ENCODE results near the gene PCLO. TPM values are rescaled to one million over a fixed set of nuclear protein-coding genes. Genes with fewer than 3 reads are reported as not detected.
"Not testable (repeated sequence)": the region's sequence is repeated elsewhere in the genome, so short reads cannot be mapped to it uniquely, and the experiment has no call there.

PCLO gene
- total RNA-seq, 1 experiment from 2014 or later, result 7.5 TPM

DNA sequence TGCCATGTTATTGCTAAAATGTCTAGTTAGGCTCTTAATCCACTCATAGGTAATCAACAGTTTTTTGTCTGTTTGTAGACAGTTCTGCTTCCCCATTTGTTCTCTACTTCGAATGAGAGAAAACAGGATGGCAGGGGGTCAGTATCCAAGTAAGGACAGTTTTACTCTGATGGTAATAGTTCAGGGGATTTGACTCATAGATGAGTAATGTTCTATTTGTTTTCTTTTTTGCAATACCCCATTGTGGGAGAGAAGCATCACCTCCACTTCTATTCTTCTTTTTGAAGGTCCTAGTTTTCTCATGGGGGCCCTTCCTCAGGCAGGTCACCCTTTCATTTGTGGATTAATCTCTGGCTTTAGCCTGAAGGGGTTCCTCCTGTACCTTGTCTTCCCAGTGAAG is 13.9 kb downstream of the PCLO start:
- no peak for DNase-seq (ENCODE audit: low spot score)
- in situ Hi-C loops (cut with HindIII; ENCODE audit: low sequenced_read_pairs), result no loop called here

DNA sequence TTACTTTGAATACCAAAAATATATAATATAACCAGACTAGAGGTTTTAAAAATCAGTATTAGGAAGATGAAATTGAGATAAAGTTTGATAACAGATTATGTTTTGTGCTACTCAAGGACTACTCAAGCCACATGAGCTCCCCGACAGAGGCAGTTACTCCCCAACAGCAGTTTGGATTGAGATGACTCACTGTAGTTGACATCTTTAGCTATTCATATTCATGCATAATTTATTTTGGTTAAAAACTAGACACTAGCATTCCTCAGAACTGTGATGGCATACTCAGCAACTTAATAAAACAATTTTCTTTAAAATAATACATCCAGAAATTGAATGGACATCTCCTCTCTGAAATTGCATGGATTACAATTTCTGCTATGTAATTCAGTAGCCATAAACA is 19.6 kb downstream of the PCLO start:
- no peak for DNase-seq (ENCODE audit: low spot score)

DNA sequence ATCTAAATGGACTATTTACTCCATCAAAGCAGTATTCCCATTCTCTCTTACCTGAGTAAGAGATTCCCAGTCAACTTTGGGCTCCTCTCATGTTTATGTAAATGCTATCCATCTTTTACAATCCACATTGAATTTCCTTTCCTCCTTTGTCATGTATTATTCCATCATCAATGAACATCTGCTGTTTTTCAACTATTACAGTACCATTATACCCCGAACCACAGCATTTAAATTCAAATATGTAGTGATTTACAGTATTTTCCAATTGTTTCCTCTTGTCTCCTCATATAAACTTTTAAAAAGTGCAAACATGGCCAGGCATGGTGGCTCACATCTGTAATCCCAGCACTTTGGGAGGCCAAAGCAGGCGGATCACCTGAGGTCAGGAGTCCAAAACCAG is 20.3 kb downstream of the PCLO start:
- no peak for DNase-seq (ENCODE audit: low spot score)
- in situ Hi-C loops (cut with HindIII; ENCODE audit: low sequenced_read_pairs), result no loop called here

More for the DNA sequence above, 19.6 kb downstream of the PCLO start:
- in situ Hi-C loops (cut with HindIII; ENCODE audit: low sequenced_read_pairs), result no loop called here

DNA sequence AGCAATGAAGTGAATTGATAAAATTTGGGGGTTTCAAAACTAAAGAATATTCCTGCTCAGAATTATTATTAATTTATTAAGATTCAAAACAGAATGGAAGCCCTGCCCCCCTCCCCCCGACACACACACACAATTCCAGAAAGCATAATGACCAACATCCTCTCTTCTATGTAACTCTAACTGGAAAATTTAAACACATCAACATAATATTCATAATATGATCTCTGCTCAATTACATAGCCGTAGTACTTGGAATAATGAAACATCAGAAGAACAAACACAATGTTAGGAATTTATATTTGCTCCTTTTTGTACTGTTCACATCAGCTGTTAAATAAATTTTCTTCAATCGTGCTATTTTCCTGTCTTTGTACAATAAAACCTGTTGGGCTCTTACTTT is 20.8 kb downstream of the PCLO start:
- DNase-seq (ENCODE audit: low spot score), result no peak
- in situ Hi-C loops (cut with HindIII; ENCODE audit: low sequenced_read_pairs), result no loop called here

DNA sequence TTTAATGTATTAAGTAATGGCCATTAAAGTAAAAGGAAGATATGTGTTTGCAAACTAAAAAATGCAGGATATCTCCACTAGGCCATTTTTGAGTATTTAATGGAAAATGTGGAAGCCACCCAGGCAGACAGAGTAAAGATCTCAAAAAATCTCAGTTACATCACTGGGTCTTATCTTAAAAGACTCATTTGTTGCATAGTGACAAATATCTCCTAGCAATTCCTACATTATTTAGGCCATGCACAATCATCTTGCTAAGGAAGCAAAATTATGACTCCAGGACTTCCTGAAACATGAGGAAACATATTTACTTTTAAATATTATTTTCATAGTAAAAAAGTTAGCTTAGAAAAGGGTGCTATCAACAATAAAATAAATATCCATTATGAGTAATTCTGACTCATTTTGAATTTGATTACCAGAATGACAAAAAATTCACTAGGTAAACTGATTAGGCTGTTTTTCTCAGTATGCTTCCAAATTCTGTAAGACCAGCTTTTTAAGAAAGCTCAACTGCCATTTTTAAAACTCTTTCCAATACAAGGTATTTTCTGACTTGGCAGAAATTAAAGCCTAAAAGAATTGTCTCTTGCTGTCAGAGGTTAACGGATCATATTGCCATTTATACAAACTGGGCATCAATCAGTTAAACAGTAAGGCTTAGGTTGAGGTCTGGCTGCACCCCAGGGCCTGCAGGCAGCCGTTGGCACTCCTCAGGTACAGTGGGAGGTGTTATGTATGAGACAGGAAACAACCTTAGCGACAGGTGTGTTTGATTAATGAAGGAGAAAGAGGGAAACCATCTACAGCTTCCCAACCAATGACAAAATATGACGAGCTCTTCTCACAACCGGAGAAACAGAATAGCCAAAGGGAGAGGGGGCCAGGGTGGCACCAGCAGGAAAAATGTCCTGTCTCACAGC is 31.8 kb downstream of the PCLO start:
- peak; percentile 85 for DNase-seq (ENCODE audit: low spot score)
- in situ Hi-C loops (cut with HindIII; ENCODE audit: low sequenced_read_pairs), result no loop called here

DNA sequence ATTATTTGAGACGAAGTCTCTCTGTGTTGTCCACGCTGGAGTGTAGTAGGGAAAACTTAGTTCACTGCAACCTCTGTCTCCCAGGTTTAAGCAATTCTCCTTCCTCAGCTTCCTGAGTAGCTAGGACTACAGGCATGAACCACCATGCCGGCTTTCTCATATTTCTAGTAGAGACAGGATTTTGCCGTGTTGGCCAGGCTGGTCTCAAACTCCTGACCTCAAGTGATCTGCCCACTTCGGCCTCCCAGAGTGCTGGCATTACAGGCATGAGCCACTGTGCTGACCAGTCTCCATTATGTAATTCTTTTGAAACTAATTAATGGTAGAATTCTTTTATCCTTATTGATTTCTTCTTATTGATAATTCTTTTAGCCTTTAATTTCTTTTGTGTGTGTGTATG is 32.5 kb downstream of the PCLO start:
- in situ Hi-C loops (cut with HindIII; ENCODE audit: low sequenced_read_pairs), result no loop called here
- peak; percentile 6 for DNase-seq (ENCODE audit: low spot score)

DNA sequence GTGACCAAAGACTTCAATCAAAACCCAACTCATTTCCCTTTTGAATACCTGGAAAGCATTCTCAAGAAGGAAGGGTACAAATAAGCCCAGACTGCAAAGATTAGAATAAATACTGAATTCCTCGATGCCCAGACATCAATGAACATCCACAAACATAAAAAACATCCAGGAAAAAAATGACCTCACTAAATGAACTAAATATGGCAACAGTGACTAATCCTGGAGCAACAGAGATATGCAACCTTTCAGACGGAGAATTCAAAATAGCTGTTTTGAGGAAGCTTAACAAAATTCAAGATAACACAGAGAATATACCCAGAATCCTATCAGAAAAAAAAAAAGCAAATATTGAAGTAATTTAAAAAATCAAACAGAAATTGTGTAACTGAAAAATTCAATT is 43.2 kb downstream of the PCLO start:
- no peak for DNase-seq (ENCODE audit: low spot score)
- in situ Hi-C loops (cut with HindIII; ENCODE audit: low sequenced_read_pairs), result no loop called here

DNA sequence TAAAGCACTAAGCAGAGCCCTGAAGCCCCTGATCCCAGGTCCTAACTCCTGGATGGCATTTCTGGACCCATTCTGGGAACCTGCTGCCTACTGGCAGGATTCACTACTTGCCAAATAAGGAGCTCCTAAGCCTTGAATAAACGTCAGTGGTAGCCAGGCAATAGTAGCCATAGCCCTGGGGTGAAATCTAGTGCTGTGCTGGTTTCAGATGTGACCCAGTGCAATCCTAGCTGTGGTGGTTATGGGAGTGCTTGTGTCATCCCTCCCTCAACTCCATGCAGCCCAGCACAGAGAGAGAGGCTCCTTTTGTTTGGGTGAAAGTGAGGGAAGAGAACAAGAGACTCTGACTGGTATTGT is 43.7 kb downstream of the PCLO start:
- DNase-seq (ENCODE audit: low spot score), result no peak
- in situ Hi-C loops (cut with HindIII; ENCODE audit: low sequenced_read_pairs), result no loop called here

DNA sequence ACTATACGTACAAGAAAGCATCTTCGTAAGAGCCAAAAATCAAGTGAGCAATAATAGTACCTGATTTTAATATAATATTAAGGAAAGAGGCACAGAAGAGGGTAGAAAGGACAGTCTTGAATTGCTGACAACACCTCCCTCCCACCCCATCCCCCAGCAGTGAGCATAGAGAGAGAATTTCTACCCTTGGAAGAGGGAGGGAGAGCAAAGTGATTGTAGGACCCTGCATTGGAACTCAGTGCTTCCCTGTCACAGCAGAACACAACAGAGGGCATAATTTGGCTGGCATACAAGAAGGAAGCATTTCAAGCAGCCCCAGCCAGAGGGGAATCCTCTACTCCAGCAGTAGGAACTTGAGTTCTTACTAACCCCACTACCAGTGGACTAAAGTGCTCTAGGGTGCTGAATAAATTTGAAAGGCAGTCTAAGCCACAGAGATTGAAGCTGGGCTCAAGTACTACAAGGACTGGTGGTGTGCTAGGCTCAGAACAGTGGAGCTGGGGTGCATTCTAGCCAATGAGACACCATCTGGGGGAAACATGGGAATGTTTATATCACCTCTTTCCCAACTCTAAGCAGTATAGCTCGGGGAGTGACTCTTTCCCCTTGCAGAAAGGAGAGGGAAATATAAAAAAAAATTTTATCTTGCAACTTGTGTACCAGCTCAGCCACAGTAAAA is 44.2 kb downstream of the PCLO start:
- peak; percentile 7 for DNase-seq (ENCODE audit: low spot score)
- in situ Hi-C loops (cut with HindIII; ENCODE audit: low sequenced_read_pairs), result no loop called here

DNA sequence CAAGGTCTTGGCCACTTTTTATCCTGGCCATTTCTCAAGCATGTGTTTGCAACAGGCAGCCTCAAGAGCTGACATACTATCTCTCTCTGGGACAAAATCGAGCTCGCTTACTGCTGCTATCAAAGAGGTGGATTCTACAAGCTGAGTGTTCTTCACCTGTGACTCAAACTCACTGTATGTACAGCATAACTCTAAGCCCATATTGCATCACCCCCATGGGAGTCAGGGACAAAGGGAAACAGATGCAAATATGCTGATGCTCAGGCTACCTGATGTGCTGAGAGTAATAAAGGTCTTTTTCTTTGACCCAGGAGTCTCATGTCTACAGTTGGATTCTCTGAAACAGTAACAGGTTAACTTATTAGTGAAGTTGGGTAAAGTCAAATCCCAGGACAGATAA is 45.2 kb downstream of the PCLO start:
- DNase-seq (ENCODE audit: low spot score), result no peak
- in situ Hi-C loops (cut with HindIII; ENCODE audit: low sequenced_read_pairs), result no loop called here

DNA sequence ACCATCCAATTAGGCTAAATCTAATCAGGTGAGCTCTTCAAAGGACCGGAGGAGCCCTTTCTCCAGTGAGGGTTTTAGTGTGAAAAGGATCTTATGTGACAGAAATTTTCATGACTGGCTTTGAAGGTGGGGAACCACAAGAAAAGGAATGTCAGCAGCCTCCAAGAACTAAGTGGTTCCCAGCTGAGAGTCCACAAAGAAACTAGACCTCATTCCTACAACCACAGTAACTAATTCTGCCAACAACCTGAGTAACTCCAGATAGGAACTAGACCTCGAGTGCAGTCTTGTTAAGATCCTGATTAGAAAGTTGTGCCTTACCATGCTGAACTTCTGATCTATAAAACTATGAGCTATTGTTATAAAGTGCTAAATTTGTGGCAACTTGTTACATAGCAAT is 51.3 kb downstream of the PCLO start:
- in situ Hi-C loops (cut with HindIII; ENCODE audit: low sequenced_read_pairs), result no loop called here
- peak; percentile 24 for DNase-seq (ENCODE audit: low spot score)

DNA sequence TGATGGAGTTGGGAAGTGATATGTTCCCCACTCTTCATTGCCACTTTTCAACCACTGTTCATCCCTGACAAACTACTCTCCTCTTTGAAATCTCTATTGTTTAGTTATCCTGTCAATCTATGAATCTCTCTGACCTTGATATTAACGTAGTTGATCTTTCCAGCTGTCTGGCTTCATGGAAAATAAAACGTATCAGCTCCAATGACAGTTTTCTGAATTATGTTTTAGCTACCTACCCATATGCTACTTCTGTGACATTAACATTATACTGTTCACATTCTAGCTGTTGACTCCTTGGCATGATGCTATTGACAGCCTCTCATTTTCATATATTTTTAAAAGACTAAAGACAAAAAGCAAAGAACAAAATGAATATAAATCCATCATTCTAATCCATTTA is 53.3 kb downstream of the PCLO start:
- DNase-seq (ENCODE audit: low spot score), result no peak
- in situ Hi-C loops (cut with HindIII; ENCODE audit: low sequenced_read_pairs), result no loop called here

DNA sequence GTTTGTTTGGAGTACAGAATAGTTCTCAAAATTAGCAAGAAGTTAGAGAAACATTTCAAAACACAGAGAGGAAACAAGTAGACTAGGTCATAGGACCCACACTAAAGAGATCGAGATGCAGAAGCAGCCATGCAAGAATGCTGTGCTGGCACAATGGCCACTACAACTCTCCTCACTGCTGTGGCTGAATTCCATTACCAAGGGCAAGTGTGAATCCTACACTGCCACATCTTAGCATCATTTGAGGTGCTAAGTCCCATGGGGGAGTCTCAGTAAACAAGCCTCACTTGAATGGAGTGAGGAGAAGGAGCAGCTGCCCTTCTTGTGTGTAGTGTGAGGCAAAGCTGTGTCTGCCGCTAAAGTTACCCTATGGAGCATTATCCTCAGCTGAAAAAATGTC is 56.7 kb downstream of the PCLO start:
- in situ Hi-C loops (cut with HindIII; ENCODE audit: low sequenced_read_pairs), result no loop called here

DNA sequence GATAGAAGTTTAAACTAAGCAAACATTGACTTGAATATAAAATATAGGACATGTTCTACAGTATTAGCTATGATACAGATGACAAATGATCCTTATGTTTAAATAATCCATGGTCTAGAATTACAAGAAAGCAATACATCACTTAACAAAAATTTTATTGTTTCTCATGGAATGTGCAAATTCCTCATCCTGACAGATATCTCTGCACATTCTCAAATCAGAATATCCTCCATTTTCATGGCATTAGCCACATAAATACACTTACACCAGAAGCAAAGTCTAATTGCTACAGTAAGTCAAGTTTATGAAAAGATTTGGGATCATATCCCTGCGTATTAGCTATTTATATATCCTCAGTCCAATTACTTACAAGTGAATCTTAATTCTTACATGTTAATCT is 57.6 kb downstream of the PCLO start:
- no peak for DNase-seq (ENCODE audit: low spot score)
- in situ Hi-C loops (cut with HindIII; ENCODE audit: low sequenced_read_pairs), result no loop called here

More for the DNA sequence above, 56.7 kb downstream of the PCLO start:
- peak; percentile 73 for DNase-seq (ENCODE audit: low spot score)

DNA sequence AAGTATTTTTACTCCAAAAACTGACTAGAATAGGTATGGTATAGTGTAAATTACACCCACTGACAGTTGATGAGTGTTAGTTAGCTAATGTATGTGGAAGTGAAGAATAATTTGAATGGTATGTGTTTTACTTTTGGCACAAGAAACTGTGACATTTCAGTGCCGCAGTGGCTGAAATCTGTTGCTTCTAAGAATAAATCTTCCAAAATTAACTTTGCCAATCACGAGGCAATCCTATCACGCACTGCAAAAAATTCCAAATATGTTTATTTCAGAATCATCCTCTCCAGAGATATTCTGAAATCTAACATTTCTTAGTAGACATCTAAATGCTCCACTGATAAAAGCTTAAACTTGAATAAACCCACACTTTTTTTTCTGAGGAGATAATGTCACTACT is 61.2 kb downstream of the PCLO start:
- in situ Hi-C loops (cut with HindIII; ENCODE audit: low sequenced_read_pairs), result no loop called here
- DNase-seq (ENCODE audit: low spot score), result peak; percentile 79

DNA sequence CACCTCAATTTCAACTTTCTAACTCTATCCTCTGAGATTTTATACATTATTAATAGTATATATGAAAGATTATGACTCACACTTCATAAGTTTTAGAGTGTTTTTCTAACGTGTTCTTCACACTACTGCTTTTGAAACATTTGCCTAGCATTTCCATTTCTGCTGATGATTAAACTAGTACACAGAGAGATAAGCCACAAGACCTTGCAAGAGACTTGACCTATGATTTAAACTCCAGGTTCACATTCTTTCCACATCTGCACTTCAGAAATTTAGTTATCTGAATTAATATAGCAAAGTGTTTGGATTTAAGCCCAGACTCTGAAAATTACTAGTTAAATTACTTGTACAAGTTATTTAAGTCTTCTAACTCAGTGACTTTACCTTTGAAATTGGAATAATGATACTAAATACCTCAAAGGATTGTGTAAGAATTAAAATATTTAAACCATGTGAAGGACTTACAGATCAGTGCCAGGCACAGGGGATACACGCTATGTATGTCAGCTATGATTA is 66.6 kb downstream of the PCLO start:
- in situ Hi-C loops (cut with HindIII; ENCODE audit: low sequenced_read_pairs), result no loop called here
- no peak for DNase-seq (ENCODE audit: low spot score)

DNA sequence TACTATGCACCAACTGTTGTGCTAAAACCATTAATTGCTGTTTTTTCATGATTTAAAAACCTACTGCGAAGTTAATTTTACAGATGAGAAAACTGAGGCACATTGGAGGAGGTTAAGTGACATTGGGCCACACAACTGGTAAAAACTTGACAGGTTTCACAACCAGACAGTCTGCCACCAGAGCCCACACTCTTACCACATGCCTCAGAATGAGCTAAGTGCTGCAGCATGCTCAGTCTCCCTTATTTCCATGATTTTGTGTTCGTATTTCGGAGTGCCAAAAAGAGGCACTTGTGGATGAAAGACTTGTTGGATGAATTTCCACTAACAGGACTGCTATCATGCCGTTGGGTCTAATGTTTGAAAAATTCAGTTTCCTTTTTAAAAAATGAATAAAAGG is 77.4 kb downstream of the PCLO start:
- in situ Hi-C loops (cut with HindIII; ENCODE audit: low sequenced_read_pairs), result no loop called here
- DNase-seq (ENCODE audit: low spot score), result no peak

DNA sequence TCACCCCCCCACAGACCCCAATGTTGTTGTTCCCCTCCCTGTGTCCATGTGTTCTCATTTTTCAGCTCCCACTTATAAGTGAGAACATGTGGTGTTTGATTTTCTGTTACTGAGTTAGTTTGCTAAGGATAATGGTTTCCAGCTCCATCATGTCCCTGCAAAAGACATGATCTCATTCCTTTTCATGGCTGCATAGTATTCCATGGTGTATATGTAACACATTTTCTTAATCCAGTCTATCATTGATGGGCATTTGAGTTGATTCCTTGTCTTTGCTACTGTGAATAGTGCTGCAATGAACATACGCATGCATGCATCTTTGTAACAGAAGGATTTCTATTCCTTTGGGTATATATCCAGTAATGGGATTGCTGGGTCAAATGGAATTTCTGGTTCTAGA is 82.8 kb downstream of the PCLO start:
- in situ Hi-C loops (cut with HindIII; ENCODE audit: low sequenced_read_pairs); DNase-seq (ENCODE audit: low spot score): not testable (repeated sequence)

DNA sequence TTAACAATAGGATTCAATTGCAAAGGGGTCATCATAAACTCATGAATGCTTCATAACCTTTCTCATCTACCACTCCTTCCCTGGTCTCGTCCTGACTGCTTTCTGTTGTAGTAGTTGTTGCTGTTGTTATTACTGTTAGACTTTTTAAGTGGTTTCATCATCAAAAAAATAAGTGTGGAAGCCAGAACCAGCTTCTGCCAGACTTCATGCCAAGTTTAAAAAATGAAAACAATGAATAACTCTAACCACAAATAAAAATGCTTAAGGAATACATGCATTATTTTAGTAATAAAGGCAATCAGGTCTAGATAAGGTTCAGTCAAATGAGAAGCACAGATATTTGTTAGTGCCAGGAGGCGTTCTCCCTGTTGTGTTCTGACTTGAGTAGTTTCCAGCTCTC is 85.4 kb downstream of the PCLO start:
- in situ Hi-C loops (cut with HindIII; ENCODE audit: low sequenced_read_pairs), result no loop called here
- DNase-seq (ENCODE audit: low spot score), result no peak
